ENCODE measurements around the gene TPX2. TPM values are rescaled to one million over a fixed set of nuclear protein-coding genes. Genes with fewer than 3 reads are reported as not detected.
A peak's percentile ranks its signal among the peaks of the same experiment; 100 is the strongest.

The TPX2 gene
- total RNA-seq, 1 donor, result 18.5 TPM

DNA sequence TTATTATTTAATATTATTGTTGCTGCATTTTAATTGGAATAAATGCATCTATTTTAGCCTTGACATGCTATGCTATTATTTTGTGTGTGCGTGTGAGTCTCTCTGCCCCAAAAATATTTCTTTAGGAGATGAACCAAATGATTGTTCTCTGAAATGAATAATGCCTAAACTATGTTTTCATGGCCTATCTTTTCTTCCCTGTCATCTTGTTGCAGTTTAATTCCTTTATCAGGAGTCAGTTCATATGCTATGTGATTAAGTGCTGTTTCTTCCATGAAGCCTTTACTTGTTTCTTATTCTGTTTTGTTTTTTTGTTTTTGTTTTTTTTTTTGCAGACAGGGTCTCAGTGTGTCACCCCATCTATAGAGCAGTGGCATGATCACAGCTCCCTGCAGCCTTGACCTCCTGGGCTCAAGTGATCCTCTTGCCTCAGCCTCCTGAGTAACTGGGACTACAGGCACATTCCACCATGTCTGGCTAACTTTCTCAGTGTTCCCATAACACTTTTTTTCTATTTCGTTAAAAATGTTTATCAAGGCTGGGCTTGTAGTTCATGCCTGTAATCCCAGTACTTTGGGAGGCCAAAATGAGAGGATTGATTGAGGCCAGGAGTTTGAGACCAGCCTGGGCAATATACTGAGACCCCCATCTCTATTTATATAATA is 25.7 kb downstream of the TPX2 start:
- peak; percentile 65 for DNase-seq (ENCODE audit: insufficient read length, low spot score, missing footprints)
- peak overlapping the region; percentile 38 for H3K4me2 ChIP-seq (ENCODE audit: insufficient read depth, low read length)
- H3K27ac ChIP-seq (ENCODE audit: low read depth, low read length), result peak overlapping the region; percentile 96
- peaks cover 23% of the 10 kb centered on the region for H3K36me3 ChIP-seq (ENCODE audit: insufficient read depth, low read length)
- H4K20me1 ChIP-seq (ENCODE audit: insufficient read depth, low read length), result no peaks in the 10 kb centered on the region
- no peaks in the 10 kb centered on the region for H3K9me3 ChIP-seq (ENCODE audit: low read depth, low read length)
- TF ChIP-seq, protein P1, sequence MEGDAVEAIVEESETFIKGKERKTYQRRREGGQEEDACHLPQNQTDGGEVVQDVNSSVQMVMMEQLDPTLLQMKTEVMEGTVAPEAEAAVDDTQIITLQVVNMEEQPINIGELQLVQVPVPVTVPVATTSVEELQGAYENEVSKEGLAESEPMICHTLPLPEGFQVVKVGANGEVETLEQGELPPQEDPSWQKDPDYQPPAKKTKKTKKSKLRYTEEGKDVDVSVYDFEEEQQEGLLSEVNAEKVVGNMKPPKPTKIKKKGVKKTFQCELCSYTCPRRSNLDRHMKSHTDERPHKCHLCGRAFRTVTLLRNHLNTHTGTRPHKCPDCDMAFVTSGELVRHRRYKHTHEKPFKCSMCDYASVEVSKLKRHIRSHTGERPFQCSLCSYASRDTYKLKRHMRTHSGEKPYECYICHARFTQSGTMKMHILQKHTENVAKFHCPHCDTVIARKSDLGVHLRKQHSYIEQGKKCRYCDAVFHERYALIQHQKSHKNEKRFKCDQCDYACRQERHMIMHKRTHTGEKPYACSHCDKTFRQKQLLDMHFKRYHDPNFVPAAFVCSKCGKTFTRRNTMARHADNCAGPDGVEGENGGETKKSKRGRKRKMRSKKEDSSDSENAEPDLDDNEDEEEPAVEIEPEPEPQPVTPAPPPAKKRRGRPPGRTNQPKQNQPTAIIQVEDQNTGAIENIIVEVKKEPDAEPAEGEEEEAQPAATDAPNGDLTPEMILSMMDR (IDR thresholded peaks at IDR 0.05; ENCODE audit: extremely low read depth, low read depth, low read length), result no peak
- peaks cover 58% of the 10 kb centered on the region for H3K79me2 ChIP-seq (ENCODE audit: insufficient read depth, low read length)
- no peaks in the 10 kb centered on the region for H3K27me3 ChIP-seq (ENCODE audit: insufficient read depth, low read length)
- H3K4me3 ChIP-seq (ENCODE audit: insufficient read depth, low read length), result no peak overlapping the region
- H3K4me1 ChIP-seq (ENCODE audit: insufficient read depth, low read length), result peaks cover 26% of the 10 kb centered on the region
- H2AFZ ChIP-seq (ENCODE audit: low read length), result no peak overlapping the region

- H2AFZ ChIP-seq (ENCODE audit: low read length), result no peak overlapping the region
- TF ChIP-seq, protein P1 (IDR thresholded peaks at IDR 0.05; ENCODE audit: extremely low read depth, low read depth, low read length), result no peak
- H3K27me3 ChIP-seq (ENCODE audit: insufficient read depth, low read length), result no peaks in the 10 kb centered on the region
- no peaks in the 10 kb centered on the region for H3K9me3 ChIP-seq (ENCODE audit: low read depth, low read length)
- peaks cover 50% of the 10 kb centered on the region for H3K79me2 ChIP-seq (ENCODE audit: insufficient read depth, low read length)
- H3K27ac ChIP-seq (ENCODE audit: low read depth, low read length), result no peak overlapping the region
- H3K4me1 ChIP-seq (ENCODE audit: insufficient read depth, low read length), result peaks cover 17% of the 10 kb centered on the region
- peaks cover 34% of the 10 kb centered on the region for H3K36me3 ChIP-seq (ENCODE audit: insufficient read depth, low read length)
- H3K4me3 ChIP-seq (ENCODE audit: insufficient read depth, low read length), result no peak overlapping the region
- no peak for DNase-seq (ENCODE audit: insufficient read length, low spot score, missing footprints)
- H3K4me2 ChIP-seq (ENCODE audit: insufficient read depth, low read length), result no peak overlapping the region
- no peaks in the 10 kb centered on the region for H4K20me1 ChIP-seq (ENCODE audit: insufficient read depth, low read length)
These were observed 28.7 kb downstream of the TPX2 start for GRCh38 chr20:31767805-31768204.

DNA sequence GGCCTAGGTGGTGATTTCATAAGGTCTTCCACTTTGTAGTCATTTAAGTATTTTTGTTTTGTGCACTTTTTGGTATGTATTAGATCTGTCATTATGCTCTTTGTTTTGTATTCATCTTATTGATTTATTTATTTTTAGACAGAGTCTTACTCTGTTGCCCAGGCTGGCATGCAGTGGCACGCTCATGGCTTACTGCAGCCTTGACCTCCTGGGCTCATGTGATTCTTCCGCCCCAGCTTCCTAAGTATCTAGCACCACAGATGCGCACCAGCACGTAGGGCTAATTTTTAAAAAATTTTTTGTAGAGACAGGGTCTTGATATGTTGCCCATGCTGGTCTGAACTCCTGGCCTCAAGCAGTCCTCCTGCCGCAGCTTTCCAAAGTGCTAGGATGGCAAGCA is 30.6 kb downstream of the TPX2 start:
- H3K4me3 ChIP-seq (ENCODE audit: insufficient read depth, low read length), result no peak overlapping the region

GRCh38 chr20:31770243-31770642 is 31.2 kb downstream of the TPX2 start:
- peaks cover 3% of the 10 kb centered on the region for H3K4me1 ChIP-seq (ENCODE audit: insufficient read depth, low read length)
- H3K27ac ChIP-seq (ENCODE audit: low read depth, low read length), result peak overlapping the region; percentile 62
- peak overlapping the region; percentile 69 for H3K4me2 ChIP-seq (ENCODE audit: insufficient read depth, low read length)
- peaks cover 50% of the 10 kb centered on the region for H3K36me3 ChIP-seq (ENCODE audit: insufficient read depth, low read length)
- no peaks in the 10 kb centered on the region for H3K27me3 ChIP-seq (ENCODE audit: insufficient read depth, low read length)
- no peak for DNase-seq (ENCODE audit: insufficient read length, low spot score, missing footprints)
- H3K9me3 ChIP-seq (ENCODE audit: low read depth, low read length), result no peaks in the 10 kb centered on the region
- no peaks in the 10 kb centered on the region for H4K20me1 ChIP-seq (ENCODE audit: insufficient read depth, low read length)
- H3K4me3 ChIP-seq (ENCODE audit: insufficient read depth, low read length), result no peak overlapping the region
- TF ChIP-seq, protein P1 (IDR thresholded peaks at IDR 0.05; ENCODE audit: extremely low read depth, low read depth, low read length), result no peak
- H3K79me2 ChIP-seq (ENCODE audit: insufficient read depth, low read length), result peaks cover 59% of the 10 kb centered on the region
- H2AFZ ChIP-seq (ENCODE audit: low read length), result peak overlapping the region; percentile 60

More for the DNA sequence above, 30.6 kb downstream of the TPX2 start:
- peaks cover 58% of the 10 kb centered on the region for H3K79me2 ChIP-seq (ENCODE audit: insufficient read depth, low read length)
- no peak for DNase-seq (ENCODE audit: insufficient read length, low spot score, missing footprints)
- H3K4me2 ChIP-seq (ENCODE audit: insufficient read depth, low read length), result peak overlapping the region; percentile 69
- peak overlapping the region; percentile 62 for H3K27ac ChIP-seq (ENCODE audit: low read depth, low read length)
- H3K27me3 ChIP-seq (ENCODE audit: insufficient read depth, low read length), result no peaks in the 10 kb centered on the region
- peaks cover 50% of the 10 kb centered on the region for H3K36me3 ChIP-seq (ENCODE audit: insufficient read depth, low read length)
- peaks cover 8% of the 10 kb centered on the region for H3K4me1 ChIP-seq (ENCODE audit: insufficient read depth, low read length)
- H2AFZ ChIP-seq (ENCODE audit: low read length), result peak overlapping the region; percentile 0
- H3K9me3 ChIP-seq (ENCODE audit: low read depth, low read length), result no peaks in the 10 kb centered on the region
- H4K20me1 ChIP-seq (ENCODE audit: insufficient read depth, low read length), result no peaks in the 10 kb centered on the region
- TF ChIP-seq, protein P1 (IDR thresholded peaks at IDR 0.05; ENCODE audit: extremely low read depth, low read depth, low read length), result no peak
